Measurements from ENCODE around the gene HES4.

- TF ChIP-seq POLR2AphosphoS5 (IDR thresholded peaks at IDR 0.05) (no peak), CTCF (IDR thresholded peaks at IDR 0.05) (no peak)
Measured at GRCh38 chr1:962381-963300, 37.3 kb downstream of the HES4 start.
